GM21717 (cell line): Measurements from ENCODE around the gene ZGLP1.

Source experiments
- ATAC-seq: cut with Tn5 transposase; IDR thresholded peaks from one replicate; pipeline ENCODE4 v1.9.1; 2021; ENCODE audit warnings: mild to moderate bottlenecking, moderate library complexity; ENCODE audit not compliant: unreplicated experiment

ZGLP1 gene

DNA sequence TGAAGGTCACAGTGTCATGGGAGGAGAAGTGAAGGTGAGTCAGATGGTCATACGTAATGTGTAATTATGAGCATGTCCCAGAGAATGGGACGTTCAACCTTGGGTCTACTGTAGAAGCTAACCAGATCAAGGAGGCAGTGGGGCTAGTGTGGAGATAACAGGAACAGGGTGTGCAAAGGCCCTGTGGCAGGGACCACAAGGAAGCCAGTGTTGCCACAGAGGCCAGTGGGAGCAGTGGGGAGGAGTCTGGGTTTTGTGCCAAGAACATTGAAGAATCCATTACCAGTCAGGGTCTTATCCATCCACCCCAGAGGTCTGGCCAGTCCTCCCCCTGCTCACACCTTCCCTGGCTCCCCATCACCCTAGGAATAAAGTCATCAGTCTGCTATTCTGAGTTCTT lies 54.3 kb downstream of the ZGLP1 start:
- no peak for ATAC-seq
